Measurements from ENCODE around the gene IL22RA2.

GRCh38 chr6:137206577-137206976 lies 33.1 kb upstream of the IL22RA2 start:
- no peak for TF ChIP-seq POLR2A (IDR thresholded peaks at IDR 0.05)
- TF ChIP-seq POLR2AphosphoS5 (IDR thresholded peaks at IDR 0.05; ENCODE audit: insufficient read depth in 1 of 2, low read depth in 1 of 2), result no peak
- TF ChIP-seq CTCF (IDR thresholded peaks at IDR 0.05), result no peak
